ENCODE data around the gene TMEM245.

TMEM245 gene

DNA sequence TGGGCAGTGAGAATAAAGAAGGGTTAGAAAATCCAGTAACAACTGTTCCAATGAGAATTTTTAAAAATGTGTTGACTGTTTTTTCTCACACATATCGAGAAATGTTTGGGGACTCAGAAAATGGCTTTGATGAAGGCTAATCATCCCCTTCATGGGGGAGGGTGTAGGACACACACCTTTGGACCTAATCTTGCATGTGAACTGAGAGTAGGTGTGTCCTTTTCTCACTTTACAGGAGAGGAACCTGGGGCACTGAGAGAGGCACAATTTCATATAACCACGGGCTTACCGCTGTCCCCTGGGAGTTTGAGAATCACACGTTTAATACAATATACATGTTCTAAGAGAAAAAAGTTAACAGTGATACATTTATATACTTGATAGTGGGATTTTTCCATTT is 30.0 kb upstream of the TMEM245 start:
- DNase-seq (ENCODE audit: low read depth in 2 of 2) = no peak
- TF ChIP-seq, protein P1, sequence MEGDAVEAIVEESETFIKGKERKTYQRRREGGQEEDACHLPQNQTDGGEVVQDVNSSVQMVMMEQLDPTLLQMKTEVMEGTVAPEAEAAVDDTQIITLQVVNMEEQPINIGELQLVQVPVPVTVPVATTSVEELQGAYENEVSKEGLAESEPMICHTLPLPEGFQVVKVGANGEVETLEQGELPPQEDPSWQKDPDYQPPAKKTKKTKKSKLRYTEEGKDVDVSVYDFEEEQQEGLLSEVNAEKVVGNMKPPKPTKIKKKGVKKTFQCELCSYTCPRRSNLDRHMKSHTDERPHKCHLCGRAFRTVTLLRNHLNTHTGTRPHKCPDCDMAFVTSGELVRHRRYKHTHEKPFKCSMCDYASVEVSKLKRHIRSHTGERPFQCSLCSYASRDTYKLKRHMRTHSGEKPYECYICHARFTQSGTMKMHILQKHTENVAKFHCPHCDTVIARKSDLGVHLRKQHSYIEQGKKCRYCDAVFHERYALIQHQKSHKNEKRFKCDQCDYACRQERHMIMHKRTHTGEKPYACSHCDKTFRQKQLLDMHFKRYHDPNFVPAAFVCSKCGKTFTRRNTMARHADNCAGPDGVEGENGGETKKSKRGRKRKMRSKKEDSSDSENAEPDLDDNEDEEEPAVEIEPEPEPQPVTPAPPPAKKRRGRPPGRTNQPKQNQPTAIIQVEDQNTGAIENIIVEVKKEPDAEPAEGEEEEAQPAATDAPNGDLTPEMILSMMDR (IDR thresholded peaks at IDR 0.05; ENCODE audit: low read depth, low read length) = no peak
- H3K4me3 ChIP-seq (replicated peaks in 1 of 2; ENCODE audit: low read depth in 2 of 2, low read length in 2 of 2) = no peak overlapping the region

GRCh38 chr9:109149089-109149488 is 29.3 kb upstream of the TMEM245 start:
- TF ChIP-seq, protein P1 (IDR thresholded peaks at IDR 0.05; ENCODE audit: low read depth, low read length) = no peak
- no peak overlapping the region for H3K4me3 ChIP-seq (replicated peaks in 1 of 2; ENCODE audit: low read depth in 2 of 2, low read length in 2 of 2)
- DNase-seq (ENCODE audit: low read depth in 2 of 2) = no peak

- TF ChIP-seq, protein P1 (IDR thresholded peaks at IDR 0.05; ENCODE audit: low read depth, low read length) = no peak
- no peak for DNase-seq (ENCODE audit: low read depth in 2 of 2)
- no peak overlapping the region for H3K4me3 ChIP-seq (replicated peaks in 1 of 2; ENCODE audit: low read depth in 2 of 2, low read length in 2 of 2)
Observed at GRCh38 chr9:109145051-109145450, 25.3 kb upstream of the TMEM245 start.

DNA sequence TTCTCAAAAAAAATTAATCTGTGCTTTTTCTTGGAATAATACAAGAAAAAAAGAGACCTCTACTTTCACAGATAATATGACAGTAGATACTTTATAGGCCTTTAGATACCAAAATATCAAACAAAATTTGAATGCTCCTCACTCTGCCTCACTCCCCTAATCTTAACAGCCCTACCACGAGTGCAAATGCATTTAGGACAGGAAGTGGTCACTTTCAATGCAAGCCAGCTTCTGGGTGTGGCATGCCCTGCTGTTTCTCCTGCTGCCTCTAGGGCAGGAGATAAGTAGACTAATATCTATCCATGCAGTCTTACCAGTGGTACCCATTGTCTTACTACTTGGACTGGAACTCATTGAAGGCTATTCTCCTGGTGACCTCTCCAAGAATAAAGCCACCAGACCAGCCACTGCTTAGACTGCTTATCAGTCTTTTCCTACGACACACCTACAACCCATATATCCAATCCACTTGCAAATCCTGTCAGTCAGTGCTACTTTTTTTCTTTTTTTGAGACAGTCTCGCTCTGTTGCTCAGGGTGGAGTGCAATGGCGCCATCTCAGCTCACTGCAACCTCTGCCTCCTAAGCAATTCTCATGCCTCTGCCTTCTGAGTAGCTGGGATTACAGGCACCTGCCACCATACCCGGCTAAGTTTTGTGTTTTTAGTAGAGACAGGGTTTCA is 24.3 kb upstream of the TMEM245 start:
- TF ChIP-seq, protein P1 (IDR thresholded peaks at IDR 0.05; ENCODE audit: low read depth, low read length) = peak; percentile 50
- no peak overlapping the region for H3K4me3 ChIP-seq (replicated peaks in 1 of 2; ENCODE audit: low read depth in 2 of 2, low read length in 2 of 2)
- DNase-seq (ENCODE audit: low read depth in 2 of 2) = peak; percentile 24 to 40

GRCh38 chr9:109141375-109141774 is 21.6 kb upstream of the TMEM245 start:
- no peak for DNase-seq (ENCODE audit: low read depth in 2 of 2)
- no peak overlapping the region for H3K4me3 ChIP-seq (replicated peaks in 1 of 2; ENCODE audit: low read depth in 2 of 2, low read length in 2 of 2)
- TF ChIP-seq, protein P1 (IDR thresholded peaks at IDR 0.05; ENCODE audit: low read depth, low read length) = no peak

DNA sequence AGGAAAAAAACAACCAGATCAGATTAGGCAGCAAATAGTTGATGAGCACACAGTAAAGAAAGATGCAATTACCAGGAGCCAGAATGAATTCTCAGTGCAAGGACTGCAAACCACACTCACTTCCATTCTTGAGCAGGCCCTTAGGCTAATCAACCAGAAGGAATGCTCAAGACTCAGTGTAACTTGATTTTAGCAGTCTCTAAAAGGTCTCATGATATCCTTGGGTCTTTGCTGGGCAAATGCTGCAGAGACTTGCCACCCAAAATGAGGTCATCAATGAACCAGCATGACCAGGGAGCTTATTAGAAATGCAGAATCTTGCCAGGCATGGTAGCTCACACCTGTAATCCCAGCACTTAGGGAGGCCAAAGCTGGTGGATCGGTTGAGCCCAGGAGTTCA is 20.1 kb upstream of the TMEM245 start:
- TF ChIP-seq, protein P1 (IDR thresholded peaks at IDR 0.05; ENCODE audit: low read depth, low read length) = no peak
- no peak for DNase-seq (ENCODE audit: low read depth in 2 of 2)
- H3K4me3 ChIP-seq (replicated peaks in 1 of 2; ENCODE audit: low read depth in 2 of 2, low read length in 2 of 2) = no peak overlapping the region

GRCh38 chr9:109138421-109138820 is 18.7 kb upstream of the TMEM245 start:
- TF ChIP-seq, protein P1 (IDR thresholded peaks at IDR 0.05; ENCODE audit: low read depth, low read length) = no peak
- no peak overlapping the region for H3K4me3 ChIP-seq (replicated peaks in 1 of 2; ENCODE audit: low read depth in 2 of 2, low read length in 2 of 2)
- DNase-seq (ENCODE audit: low read depth in 2 of 2) = no peak

Measured in cardiac fibroblast (primary cell).